BE2C (cell line): ENCODE results near the gene RXRA.

ENCODE experiments used
- DNase-seq: peaks from one replicate; pipeline ENCODE4 v3.0.0-alpha.2; 2020
- H3K27me3 ChIP-seq: fragments of 250-450 bp; sonication (Bioruptor Pico); 2 replicates; pipeline ENCODE4 v1.5.1; 2020; ENCODE audit warnings: mild to moderate bottlenecking
- H3K36me3 ChIP-seq: fragments of 250-450 bp; sonication (Bioruptor Pico); 2 replicates; pipeline ENCODE4 v1.5.1; 2020; ENCODE audit warnings: mild to moderate bottlenecking
- H3K4me1 ChIP-seq: fragments of 250-450 bp; sonication (Bioruptor Pico); 2 replicates; pipeline ENCODE4 v1.5.1; 2020
- H3K4me3 ChIP-seq: 2 replicates; pipeline ENCODE4 v1.5.1; 2011; ENCODE audit warnings: low read depth, low read length
- H3K9me3 ChIP-seq: fragments of 250-450 bp; sonication (Bioruptor Pico); 2 replicates; pipeline ENCODE4 v1.5.1; 2020
- CTCF ChIP-seq: IDR thresholded peaks from 2 replicates; pipeline ENCODE4 v1.5.1; 2012; ENCODE audit warnings: mild to moderate bottlenecking, low read depth, low read length

Gene RXRA

DNA sequence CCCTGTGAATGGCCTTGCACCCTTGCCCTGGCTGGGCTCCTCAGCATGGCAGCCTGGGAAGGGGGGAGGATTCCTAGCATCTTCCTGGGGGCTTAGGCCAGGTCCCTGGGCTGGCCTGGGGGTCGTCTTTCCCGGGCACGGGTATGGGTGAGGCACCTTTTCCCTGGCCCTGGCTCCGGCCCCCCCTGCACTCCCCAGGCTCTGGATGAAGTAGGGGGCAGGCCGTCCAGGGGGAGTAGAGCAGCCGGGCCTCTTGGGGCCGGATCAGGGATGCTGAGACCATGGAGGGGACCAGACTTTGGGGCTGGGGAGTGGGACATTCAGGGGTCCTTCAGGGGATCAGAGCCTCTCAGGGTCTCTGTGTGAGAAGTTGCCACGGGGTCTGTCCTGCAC, 6.6 kb downstream of the RXRA start:
- Histone ChIP-seq H3K4me1 (peaks cover 28% of the 10 kb centered on the region), H3K9me3 (no peaks in the 10 kb centered on the region), H3K36me3 (no peaks in the 10 kb centered on the region), H3K4me3 (no peak overlapping the region), H3K27me3 (no peaks in the 10 kb centered on the region)
- no peak for TF ChIP-seq CTCF
- DNase-seq, result no peak

DNA sequence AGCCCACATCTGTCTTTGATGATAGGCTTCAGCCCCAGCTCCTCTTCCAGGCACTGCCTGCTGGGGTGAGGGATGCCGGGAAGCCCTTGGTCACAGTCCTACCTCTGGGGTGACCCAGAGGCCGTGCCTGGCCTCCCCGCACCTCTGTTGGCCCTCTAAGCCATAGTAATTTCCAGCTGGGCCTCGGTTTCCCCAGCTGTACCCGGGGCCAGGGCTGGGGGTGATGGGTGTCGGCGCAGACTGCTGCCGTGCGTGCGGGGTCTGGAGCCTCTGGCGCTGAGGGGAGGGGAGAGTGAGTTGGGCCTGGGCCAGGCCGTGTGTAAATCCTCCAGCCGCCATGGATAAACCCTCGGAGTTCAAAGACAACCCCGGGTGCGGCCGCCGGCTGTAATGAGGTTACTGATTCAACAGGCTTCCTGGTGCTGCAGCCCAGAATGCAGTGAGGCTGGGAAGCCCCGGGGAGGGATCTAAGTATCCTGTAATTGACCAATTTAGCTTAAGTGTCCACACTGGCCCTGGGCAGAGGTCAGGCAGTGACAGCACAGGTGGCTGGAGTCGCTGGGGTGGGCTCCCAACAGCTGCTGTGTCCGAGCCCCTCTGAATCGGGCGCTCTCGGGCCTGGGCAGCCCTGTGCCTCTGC, 7.1 kb downstream of the RXRA start:
- TF ChIP-seq CTCF, result no peak
- Histone ChIP-seq H3K9me3 (no peaks in the 10 kb centered on the region), H3K27me3 (no peaks in the 10 kb centered on the region), H3K4me3 (peak overlapping the region; percentile 30; the same call in 1 of the 2 replicates), H3K4me1 (peaks cover 32% of the 10 kb centered on the region), H3K36me3 (no peaks in the 10 kb centered on the region)
- peak; percentile 92 for DNase-seq

GRCh38 chr9:134333874-134334581, 7.8 kb downstream of the RXRA start:
- no peaks in the 10 kb centered on the region for H3K36me3 ChIP-seq
- no peaks in the 10 kb centered on the region for H3K27me3 ChIP-seq
- peaks cover 39% of the 10 kb centered on the region for H3K4me1 ChIP-seq
- no peak for TF ChIP-seq CTCF
- no peak for DNase-seq
- no peaks in the 10 kb centered on the region for H3K9me3 ChIP-seq
- no peak overlapping the region for H3K4me3 ChIP-seq

DNA sequence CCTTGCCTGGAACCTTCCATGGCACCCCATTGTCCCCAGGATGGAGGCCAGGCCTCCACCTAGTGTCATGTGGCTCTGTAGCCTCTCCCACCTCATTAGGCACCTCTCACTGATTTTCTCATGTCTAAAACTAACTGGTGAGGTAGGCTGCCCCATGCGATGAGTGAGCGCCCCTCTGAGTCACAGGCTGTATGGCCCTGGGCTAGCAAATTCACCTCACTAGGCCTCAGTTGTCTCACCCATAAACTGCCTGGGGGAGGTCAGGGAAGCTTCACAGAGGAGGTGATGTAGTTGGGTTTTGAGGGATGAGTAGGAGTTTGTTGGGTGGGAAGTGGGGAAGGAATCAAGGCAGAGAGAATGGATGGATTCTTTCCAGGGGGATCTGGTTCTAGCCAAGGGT, 8.8 kb downstream of the RXRA start:
- Histone ChIP-seq H3K9me3 (no peaks in the 10 kb centered on the region), H3K4me1 (peaks cover 36% of the 10 kb centered on the region), H3K36me3 (no peaks in the 10 kb centered on the region), H3K4me3 (no peak overlapping the region), H3K27me3 (no peaks in the 10 kb centered on the region)
- DNase-seq, result no peak
- no peak for TF ChIP-seq CTCF

- no peak for DNase-seq
- H3K4me1 ChIP-seq, result peaks cover 35% of the 10 kb centered on the region
- H3K9me3 ChIP-seq, result no peaks in the 10 kb centered on the region
- H3K36me3 ChIP-seq, result no peaks in the 10 kb centered on the region
- H3K4me3 ChIP-seq, result no peak overlapping the region
- no peaks in the 10 kb centered on the region for H3K27me3 ChIP-seq
- no peak for TF ChIP-seq CTCF
Measured at GRCh38 chr9:134335486-134336220, 9.4 kb downstream of the RXRA start.

GRCh38 chr9:134336228-134336627, 10.0 kb downstream of the RXRA start:
- Histone ChIP-seq H3K27me3 (no peaks in the 10 kb centered on the region), H3K4me3 (no peak overlapping the region), H3K4me1 (peaks cover 35% of the 10 kb centered on the region), H3K36me3 (no peaks in the 10 kb centered on the region), H3K9me3 (no peaks in the 10 kb centered on the region)
- no peak for TF ChIP-seq CTCF
- DNase-seq, result no peak
